Spleen (tissue), 7 donors: Measurements from ENCODE around the gene ALOXE3.

Experiments used
- CTCF ChIP-seq, 11 experiments: fragments of 200-600 bp in 7 of 11; fragments of 450-650 bp in 4 of 11; sonication (generic) in 4 of 11; IDR thresholded peaks in 8 of 11; conservative IDR thresholded peaks in 3 of 11; 1 replicate in 7 of 11; 2 replicates in 4 of 11; pipeline versions ENCODE4 v1.4.0 to v1.8.0; 2016 to 2021; ENCODE audit warnings: antibody characterized with exemption in 11 of 11, inconsistent platforms in 4 of 11, mild to moderate bottlenecking in 1 of 11
- POLR2A ChIP-seq, 3 donors: fragments of 450-650 bp; IDR thresholded peaks; one replicate each; pipeline ENCODE4 v1.5.1; 2017; ENCODE audit warnings: antibody characterized with exemption in 3 of 3, mild to moderate bottlenecking in 1 of 3
- donor health status: DM: no; HTN: no; CAD: no; lungs with moderate emphysema.
- donor health status: DM: no; HTN: no; CAD: no.
- donor health status: DM: no; HTN: no; CAD: no.

GRCh38 chr17:8150194-8151119 lies 32.1 kb upstream of the ALOXE3 start:
- TF ChIP-seq POLR2A (IDR thresholded peaks at IDR 0.05) (no peak), CTCF (IDR thresholded peaks at IDR 0.05 in 8 of 11, conservative IDR thresholded peaks at IDR 0.05 in 3 of 11) (no peak)
